H1 (cell line): Measurements from ENCODE around the gene STXBP5. TPM values are rescaled to one million over a fixed set of nuclear protein-coding genes. Genes with fewer than 3 reads are reported as not detected.

Experiments
- ATF2 ChIP-seq: IDR thresholded peaks from 2 replicates; pipeline ENCODE4 v1.6.1; 2012; ENCODE audit warnings: low read length, inconsistent platforms
- CHD7 ChIP-seq: fragments of 300-600 bp; sonication (generic); IDR thresholded peaks from 2 replicates; pipeline ENCODE4 v1.7.1; 2012; ENCODE audit warnings: low read length, moderate library complexity, mild to moderate bottlenecking, inconsistent platforms; ENCODE audit not compliant: insufficient replicate concordance
- CREB1 ChIP-seq: IDR thresholded peaks from 2 replicates; pipeline ENCODE4 v1.6.1; 2012; ENCODE audit warnings: inconsistent platforms
- EP300 ChIP-seq, 2 experiments: IDR thresholded peaks; 1 replicate in 1 of 2; 2 replicates in 1 of 2; pipeline ENCODE4 v1.6.1; 2011 to 2012; ENCODE audit warnings: low read depth in 2 of 2, low read length in 2 of 2, mild to moderate bottlenecking in 2 of 2, borderline replicate concordance in 1 of 2, inconsistent platforms in 1 of 2, moderate library complexity in 1 of 2
- POU5F1 ChIP-seq: IDR thresholded peaks from 2 replicates; pipeline ENCODE4 v1.6.1; 2011; ENCODE audit warnings: low read depth, mild to moderate bottlenecking, low read length, moderate library complexity
- RAD21 ChIP-seq, 2 experiments: IDR thresholded peaks in 1 of 2; conservative IDR thresholded peaks in 1 of 2; 2 replicates each; pipeline ENCODE4 v1.6.1; 2011; ENCODE audit warnings: low read depth in 2 of 2, low read length in 2 of 2, improper control_type of control experiment in 1 of 2, inconsistent platforms in 1 of 2, mild to moderate bottlenecking in 1 of 2, moderate library complexity in 1 of 2
- SAP30 ChIP-seq: fragments of 300-600 bp; sonication (generic); IDR thresholded peaks from 2 replicates; pipeline ENCODE4 v1.7.1; 2012; ENCODE audit warnings: low read length, moderate library complexity, mild to moderate bottlenecking, inconsistent platforms; ENCODE audit not compliant: insufficient read depth, insufficient replicate concordance
- SIN3A ChIP-seq, 2 experiments: IDR thresholded peaks in 1 of 2; conservative IDR thresholded peaks in 1 of 2; 2 replicates each; pipeline ENCODE4 v1.6.1; 2011 to 2012; ENCODE audit warnings: low read length in 2 of 2, improper control_type of control experiment in 1 of 2, low read depth in 1 of 2, mild to moderate bottlenecking in 1 of 2
- SUZ12 ChIP-seq: fragments of 200-600 bp; sonication (generic); IDR thresholded peaks from 2 replicates; pipeline ENCODE4 v1.6.1; 2012; ENCODE audit warnings: mild to moderate bottlenecking, inconsistent platforms, low read length, moderate library complexity, mixed read lengths
- polyA plus RNA-seq, 7 experiments: library from polyadenylated mRNA; depleted of rRNA in 3 of 7; stranded (reverse) in 5 of 7; unstranded in 2 of 7; fragments of >200 nt in 5 of 7; fragments of 200-250 nt in 2 of 7; gene quantifications; 1 replicate in 5 of 7; 2 replicates in 1 of 7; 4 replicates in 1 of 7; pipeline versions ENCODE4 v1.2.1 to v1.2.3, GENCODE V29; 2011 to 2013; ENCODE audit warnings: missing spikeins in 2 of 7, mixed read lengths in 2 of 7
- total RNA-seq: library from RNA; stranded (reverse); fragmentation: NEBNext Ultra II Directional; extraction: Animal tissue kit (Norgen Biotek cat#: 25700); gene quantifications from 2 replicates; pipeline ENCODE4 v1.2.1, GENCODE V29; 2021

STXBP5 gene
- total and polyA plus RNA-seq, 2 of the 8 experiments (the other 6 are each of a cell fraction or from before 2014, with no cell fraction given), result 2.7 to 10.8 TPM

GRCh38 chr6:147437615-147438014 is 233.4 kb downstream of the STXBP5 start (continued):
- TF ChIP-seq CHD7 (no peak), SAP30 (no peak), EP300 (IDR thresholded peaks at IDR 0.05; ENCODE audit: borderline replicate concordance in 1 of 2, low read depth in 2 of 2, low read length in 2 of 2) (no peak), ATF2 (no peak), SIN3A (conservative IDR thresholded peaks at IDR 0.05 in 1 of 2, IDR thresholded peaks at IDR 0.05 in 1 of 2; ENCODE audit: low read depth in 1 of 2, low read length in 2 of 2) (no peak), CREB1 (no peak), RAD21 (IDR thresholded peaks at IDR 0.05 in 1 of 2, conservative IDR thresholded peaks at IDR 0.05 in 1 of 2; ENCODE audit: low read depth in 2 of 2, low read length in 2 of 2) (no peak), SUZ12 (no peak), POU5F1 (no peak)
